GM18951 (cell line): ENCODE data around the gene FLAD1.
A peak's percentile ranks its signal among the peaks of the same experiment; 100 is the strongest.

Source experiments
- POLR2A ChIP-seq: IDR thresholded peaks from 4 replicates; pipeline ENCODE4 v1.6.1; 2011; ENCODE audit warnings: mild to moderate bottlenecking; ENCODE audit not compliant: insufficient read length, insufficient read depth; ENCODE audit errors: extremely low read depth
- in situ Hi-C: fragments of 300-500 bp; cut with MboI; formaldehyde crosslinking; loops from one replicate; pipeline ENCODE4 v1.12.0; 2022; ENCODE audit warnings: low sequenced_read_pairs, mixed read lengths, inconsistent platforms; ENCODE audit not compliant: unreplicated experiment

FLAD1 gene

DNA sequence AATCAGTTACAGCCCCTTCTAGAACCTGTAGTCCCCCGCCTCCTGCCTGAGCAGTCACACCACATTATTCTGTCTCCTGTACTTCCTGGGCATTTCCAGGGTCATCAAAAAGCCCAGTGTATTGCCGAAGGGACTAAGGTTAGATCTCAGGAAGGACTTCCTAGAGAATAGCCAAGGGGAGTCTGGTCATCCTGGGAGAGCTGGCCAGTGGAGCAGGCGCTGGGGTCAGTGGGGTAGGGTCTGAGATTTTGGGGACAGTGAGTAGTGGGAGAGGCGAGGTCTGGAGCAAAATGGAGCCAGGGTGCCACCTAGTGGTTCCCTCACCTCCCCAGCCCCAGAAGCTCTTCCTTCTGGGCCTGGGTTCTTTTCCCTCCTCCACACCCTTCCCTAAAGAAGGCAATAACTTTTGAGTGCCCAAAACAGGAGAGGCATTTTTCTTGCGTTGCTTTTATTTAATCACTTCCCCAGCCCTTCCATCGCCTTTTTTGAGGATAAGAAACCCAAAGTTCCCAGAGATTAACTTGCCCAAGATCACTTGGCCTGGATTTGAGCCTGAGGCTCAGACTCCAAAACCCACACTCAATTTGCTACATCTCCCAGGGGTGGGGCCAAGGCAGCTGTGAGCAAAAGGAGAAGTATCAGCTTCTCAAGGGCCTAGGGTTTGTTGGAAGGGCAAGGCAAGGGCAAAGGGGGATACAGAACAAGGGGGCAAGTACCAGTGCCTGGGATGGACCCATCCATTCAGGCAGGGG, 39.3 kb upstream of the FLAD1 start:
- no peak for TF ChIP-seq POLR2A
- in situ Hi-C loops: no loop called here

DNA sequence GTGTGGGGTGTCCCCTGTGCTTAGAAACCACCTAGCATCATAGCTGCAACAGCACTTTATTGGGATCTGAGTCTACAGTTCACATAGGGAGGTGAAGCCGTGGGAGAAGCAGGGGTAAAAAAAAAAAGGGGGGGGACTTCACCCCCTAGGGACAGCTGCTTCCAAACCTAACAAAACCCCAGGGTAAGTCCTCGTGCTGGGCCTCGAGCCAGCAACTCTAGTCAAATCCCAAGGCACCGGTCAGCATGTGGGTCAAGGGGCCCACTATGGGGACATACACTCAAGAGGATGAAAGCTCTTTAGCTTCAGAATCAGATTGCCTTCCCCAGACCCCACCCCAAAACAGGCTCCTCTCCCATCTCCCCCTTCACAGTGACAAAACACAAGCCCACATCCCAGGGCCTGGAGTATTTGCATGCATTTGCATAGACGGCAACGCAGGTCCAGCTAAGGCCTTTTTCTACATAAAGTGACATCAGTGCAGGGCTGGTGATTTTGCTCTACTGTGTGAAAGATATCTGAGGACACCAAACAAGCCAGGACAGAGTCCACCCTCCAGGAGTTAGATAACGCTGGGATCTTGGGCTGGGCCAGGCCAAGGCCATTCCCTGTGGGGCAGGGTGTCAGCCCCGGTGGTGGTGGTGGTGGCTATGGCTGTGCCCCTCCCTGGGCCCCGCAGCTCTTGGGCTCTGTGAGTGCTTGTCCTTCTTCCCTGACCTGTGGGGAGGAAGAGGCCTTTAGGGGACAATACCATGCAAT, 38.6 kb upstream of the FLAD1 start:
- in situ Hi-C loops: no loop called here
- no peak for TF ChIP-seq POLR2A

DNA sequence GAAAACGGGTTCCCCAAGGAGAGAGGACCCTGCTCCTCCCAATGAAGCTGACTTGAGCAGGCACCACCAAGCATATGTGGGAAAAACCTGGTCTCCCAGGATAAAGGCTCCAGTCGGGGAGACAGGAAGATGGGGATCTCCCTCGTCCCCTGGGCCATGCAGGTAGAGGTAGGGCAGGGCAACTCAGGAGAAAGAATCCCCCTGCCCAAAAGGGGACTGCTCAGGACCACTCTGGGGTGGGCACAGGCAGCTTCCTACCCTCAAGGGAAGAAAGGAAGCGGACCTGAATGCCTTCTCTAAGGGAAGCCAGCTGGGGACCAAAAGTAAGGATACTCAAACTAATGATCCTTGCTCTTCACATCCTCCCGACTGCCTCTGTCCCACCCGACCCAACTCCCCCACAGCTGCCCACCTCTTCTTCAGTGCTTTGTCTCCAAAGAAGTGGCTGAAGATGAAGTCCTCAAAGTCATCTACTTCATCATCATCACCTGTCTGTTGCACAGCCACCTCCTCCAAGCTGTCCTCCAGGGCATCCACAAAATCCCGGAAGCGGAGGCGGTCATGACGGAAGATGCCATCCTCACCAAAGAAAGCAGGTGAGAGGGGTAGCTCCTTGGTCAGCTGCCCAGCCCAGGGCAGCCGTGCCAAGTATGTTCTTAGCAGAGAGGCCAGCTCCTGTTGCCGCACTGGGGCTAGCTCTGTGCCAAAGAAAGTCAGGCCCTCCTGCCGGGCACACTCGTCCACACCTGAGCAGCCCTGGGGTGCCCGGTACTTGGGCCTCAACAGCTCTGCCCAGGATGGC, 37.8 kb upstream of the FLAD1 start:
- in situ Hi-C loops: no loop called here
- TF ChIP-seq POLR2A: no peak

DNA sequence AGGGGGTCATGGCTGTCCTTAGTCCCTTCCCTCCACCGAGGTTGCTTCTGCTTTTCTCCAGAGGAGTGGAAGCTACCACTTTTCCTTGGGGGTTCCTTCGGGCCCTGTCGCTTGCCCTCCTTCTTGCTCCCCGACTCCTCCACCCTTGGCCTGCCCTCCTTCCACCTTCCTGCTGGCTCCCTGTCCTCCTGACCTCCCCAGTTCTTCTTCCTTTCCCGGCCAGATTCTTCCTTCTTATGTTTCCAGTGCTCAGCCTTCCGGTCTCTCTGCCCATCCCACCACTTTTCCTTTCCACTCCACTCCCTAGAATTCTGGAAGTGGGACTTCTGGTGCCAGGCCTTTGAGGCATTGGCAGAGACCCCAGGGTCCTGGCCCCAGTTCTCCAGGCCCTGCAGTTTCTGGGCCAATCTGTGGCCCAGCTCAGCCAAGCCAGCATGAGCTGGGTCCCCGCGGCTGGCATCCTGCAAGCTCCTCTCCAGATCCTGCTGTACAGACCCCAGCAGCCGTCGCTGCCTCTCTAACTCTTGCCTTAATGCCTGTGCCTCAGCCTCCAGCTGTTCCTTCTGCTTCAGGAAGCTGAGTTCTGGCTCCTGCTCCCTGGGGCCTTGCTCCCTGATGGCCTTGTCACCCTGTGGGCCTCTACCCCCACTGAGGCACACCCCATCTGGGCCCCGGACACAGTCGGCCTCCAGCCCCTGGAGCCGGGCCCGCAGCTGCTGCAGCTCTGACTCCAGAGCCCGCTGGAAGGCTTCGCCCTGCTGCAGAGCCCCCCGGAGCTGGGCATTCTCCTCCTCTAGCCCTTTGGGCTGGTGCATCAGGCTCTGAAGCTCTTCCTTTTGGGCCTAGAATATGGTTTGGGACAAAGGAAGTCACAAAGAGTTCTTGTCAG, 36.9 kb upstream of the FLAD1 start:
- in situ Hi-C loops: no loop called here
- TF ChIP-seq POLR2A: no peak

DNA sequence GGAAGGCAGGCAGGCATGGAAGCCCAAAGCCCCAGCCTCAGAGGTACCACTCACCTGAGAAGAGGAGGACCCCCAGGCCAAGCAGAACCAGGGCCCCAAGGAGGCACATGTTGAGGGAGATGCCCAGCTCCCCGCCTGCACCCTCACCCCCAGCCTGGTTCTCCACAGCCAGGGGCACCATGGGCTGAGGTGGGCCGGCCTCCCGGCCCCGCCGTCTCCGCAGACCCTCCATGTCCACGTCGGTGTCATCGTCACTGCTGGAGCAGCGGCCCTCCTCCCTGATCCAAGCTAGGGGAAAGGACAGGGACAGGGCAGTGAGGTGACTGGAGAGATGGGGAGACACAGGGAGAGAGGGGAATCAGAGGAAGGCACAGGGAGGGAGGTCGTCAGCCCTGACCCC, 35.1 kb upstream of the FLAD1 start:
- in situ Hi-C loops: no loop called here
- TF ChIP-seq POLR2A: no peak

DNA sequence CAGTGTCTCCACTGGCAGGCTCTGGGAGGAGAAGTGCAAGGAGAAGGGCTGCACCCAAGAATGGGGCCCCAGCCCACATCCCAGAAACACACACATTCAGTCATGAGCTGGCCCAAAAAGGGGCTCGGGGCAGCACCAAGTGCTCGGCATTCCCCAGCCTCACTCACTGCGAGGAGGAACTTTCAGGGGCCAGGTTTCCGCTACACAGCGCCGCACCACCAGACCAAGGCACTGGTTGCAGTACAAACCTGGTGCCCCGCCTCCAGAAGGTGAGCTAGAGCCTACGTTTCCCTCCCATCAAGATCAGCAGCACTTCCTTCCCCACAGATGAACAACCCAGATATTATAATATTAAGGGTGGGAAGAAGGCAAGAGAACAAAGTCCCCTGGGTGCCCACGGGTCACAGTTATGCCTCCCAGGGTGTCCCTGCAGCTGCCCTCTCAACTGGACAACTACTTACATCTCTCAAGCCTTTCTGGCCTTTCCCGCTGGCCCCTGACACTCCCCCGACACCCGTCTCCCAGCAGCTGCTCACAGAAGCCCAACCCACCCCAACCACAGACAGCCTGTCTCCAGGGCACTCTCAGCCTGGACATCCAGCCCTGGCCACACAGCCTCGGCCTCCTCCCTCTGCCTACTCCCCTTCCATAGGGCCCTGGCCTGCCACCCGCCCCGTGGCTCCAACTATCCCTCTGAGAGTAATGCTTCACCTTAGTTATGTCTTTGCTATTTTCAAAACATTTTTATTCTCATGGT, 31.1 kb upstream of the FLAD1 start:
- in situ Hi-C loops: loop anchor here (5.0 kb wide), 1 partner anchor 75 kb away; no protein-coding TSS in a partner anchor
- no peak for TF ChIP-seq POLR2A

DNA sequence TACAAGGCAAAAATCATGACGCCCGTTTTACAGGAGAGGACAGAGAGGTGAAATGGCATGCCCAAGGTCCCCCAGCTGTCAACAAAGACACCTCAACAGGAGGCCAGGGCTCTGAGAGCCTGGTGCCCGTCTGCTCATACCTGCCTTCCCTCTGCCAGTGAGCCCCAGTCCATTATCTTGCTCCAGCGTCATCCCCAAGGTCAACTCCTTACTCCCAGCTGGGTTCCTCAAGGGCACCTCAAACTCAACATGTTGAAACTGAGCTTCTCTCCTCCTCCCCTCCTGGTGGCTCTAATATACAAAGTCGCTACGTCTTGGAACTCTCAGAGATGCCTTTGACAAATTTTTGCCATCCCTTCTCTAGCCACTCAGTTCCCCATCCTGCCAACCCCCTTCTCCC, 30.5 kb upstream of the FLAD1 start:
- in situ Hi-C loops: loop anchor here (5.0 kb wide), 1 partner anchor 75 kb away; no protein-coding TSS in a partner anchor
- TF ChIP-seq POLR2A: no peak

DNA sequence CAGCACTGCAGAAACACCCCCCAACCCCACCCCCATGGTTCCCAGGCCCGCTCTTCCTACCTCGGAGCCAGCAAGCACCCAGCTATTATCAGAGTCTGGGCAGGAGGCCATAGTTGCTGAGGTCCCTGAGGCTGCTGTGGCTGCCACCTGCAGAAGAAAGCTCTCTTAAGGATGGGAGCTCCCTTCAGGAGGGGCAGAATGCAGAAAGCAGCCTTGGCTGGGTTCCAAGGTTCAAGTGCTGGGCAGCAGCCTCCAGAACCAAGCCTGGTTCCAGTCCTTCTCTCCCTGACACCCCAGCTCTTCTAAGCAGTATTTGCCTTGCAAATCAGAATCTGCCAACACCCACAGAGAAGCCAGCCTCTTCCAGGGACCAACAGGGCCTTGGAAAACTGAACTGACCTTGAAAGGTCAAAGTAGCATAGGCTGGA, 29.5 kb upstream of the FLAD1 start:
- no peak for TF ChIP-seq POLR2A
- in situ Hi-C loops: loop anchor here (5.0 kb wide), 1 partner anchor 76 kb away; no protein-coding TSS in a partner anchor

DNA sequence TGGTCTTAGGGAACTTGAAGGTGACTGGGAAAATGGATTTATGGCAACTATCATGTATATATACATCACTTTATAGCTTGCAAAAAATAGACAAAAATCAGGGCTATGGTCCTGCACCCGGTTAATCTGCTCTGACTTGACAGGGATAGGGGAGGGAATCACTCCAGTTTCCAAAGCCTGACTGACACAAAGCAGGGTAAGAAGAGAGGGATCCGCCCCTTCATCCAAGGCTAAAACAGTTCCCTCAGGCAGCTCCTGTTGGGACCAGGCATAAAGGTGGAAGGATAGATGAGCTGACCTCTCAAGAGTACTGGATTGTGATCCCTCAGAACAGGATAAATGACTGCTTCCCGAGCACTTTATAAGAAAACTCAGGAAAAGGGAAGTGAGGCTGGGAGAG, 28.6 kb upstream of the FLAD1 start:
- in situ Hi-C loops: loop anchor here (5.0 kb wide), 1 partner anchor 77 kb away; no protein-coding TSS in a partner anchor
- TF ChIP-seq POLR2A: no peak

DNA sequence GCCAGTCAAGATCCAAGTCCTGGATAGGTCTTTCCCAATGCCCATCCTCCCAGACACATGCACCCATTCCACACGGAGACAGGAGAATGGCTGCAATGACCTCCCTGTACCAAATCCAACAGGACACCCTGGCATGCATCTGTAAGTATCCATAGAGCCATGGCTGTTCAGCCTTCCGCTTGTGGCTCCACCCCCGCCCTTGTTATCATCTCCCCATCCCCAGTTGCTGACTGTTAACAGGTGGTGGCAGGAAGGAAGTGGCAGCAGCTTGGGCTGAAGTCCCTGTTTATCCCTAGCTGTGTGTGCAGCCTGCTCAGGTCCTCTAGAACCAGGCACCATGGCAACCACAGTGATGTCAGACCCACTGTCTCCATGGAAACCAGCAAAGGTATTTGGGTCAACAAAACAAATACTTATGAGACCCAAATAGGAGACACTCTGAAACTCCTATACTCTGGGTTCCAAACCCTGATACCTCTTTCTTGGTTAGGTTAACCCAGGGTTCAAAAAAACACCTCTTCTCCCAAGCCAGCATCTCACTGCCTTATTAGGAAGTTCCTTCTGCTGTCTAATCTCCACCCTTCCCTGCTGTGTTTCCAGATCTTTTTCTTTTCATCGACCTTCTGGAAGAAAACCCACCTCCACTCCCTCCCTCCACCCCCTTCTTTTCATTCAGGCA, 28.0 kb upstream of the FLAD1 start:
- in situ Hi-C loops: no loop called here
- peak; percentile 9 for TF ChIP-seq POLR2A

DNA sequence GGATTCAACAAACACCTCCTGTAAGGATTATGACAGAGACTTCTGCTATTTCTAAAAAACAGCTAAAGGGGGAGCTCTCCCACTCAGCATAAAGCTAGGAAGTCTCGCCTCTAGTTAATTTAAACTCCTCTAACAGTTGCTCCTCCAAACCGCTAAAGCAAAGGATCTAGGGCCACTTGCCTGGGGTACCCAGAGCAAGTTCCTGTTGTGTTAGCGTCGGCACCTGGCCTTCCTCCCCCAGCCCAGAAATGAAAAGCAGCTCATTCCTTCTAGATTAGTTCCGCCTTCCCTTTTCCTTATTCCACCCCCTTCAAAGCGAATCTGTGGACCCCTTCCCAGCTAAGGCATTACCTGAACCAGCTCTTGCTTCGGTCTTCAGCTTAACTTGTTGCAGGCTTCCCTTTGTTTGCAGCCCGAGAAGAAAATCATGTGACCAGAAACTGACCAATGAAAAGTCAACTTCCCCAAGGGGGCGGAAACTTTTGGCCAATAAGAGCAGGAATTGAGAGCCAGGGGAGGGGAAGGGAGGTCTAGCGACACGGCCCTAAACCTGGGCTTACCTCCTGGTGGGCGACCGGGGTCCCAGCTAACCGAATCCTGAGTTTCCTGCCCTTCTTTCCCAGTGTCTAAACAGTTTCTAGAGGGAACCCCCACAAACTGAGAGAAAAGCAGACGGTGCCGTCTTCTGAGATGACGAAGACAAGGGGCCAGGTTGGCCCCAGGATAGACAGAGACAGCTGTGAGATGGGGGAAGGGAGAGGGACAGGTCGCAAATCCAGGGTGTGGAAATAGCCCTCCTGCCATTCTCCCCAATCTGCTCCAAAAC, 27.2 kb upstream of the FLAD1 start, which contains the start of gene PBXIP1:
PBXIP1 (minus strand) TSS at position 382 of the 826 bp plus-strand sequence. CDS start 2,378 bp downstream, outside the sequence.
- peak; percentile 7 for TF ChIP-seq POLR2A
- in situ Hi-C loops: no loop called here
